KOPT-K1 (cell line): ENCODE results near the gene LMNTD1.

ENCODE experiments used
- H3K27ac ChIP-seq: fragments of 200-600 bp; sonication (generic); 2 replicates; pipeline ENCODE4 v1.5.1; 2016; ENCODE audit warnings: antibody characterized with exemption, mild to moderate bottlenecking, low read depth, low read length; ENCODE audit not compliant: poor library complexity, severe bottlenecking
- H3K36me3 ChIP-seq: fragments of 200-600 bp; sonication (generic); 2 replicates; pipeline ENCODE4 v1.5.1; 2017; ENCODE audit warnings: antibody characterized with exemption, mild to moderate bottlenecking, low read length, moderate library complexity; ENCODE audit not compliant: insufficient read depth
- H3K9me3 ChIP-seq: fragments of 200-600 bp; sonication (generic); 2 replicates; pipeline ENCODE4 v1.5.1; 2017; ENCODE audit warnings: antibody characterized with exemption, low read length, mild to moderate bottlenecking; ENCODE audit not compliant: insufficient read depth, poor library complexity, severe bottlenecking

Gene LMNTD1

DNA sequence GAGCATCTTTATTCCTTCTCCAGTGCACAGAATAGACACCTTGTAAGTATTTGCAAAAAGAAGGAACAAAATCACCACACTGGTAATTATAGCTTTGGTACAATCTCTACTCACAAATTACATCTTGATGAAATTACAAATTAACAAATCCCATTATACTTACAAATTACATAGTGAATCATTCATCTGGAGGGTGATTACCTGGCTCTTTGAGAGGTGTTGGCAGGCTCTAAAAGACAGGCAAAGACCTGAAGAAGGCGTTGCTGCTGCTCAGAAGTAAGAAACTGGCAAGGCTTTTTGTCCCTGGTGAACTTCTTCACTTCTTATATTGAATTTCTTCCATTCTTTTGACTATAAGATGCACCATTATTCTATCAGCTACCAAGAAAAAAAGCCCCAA is 21.7 kb upstream of the LMNTD1 start:
- Histone ChIP-seq H3K9me3 (no peaks in the 10 kb centered on the region), H3K27ac (no peak overlapping the region), H3K36me3 (no peaks in the 10 kb centered on the region)

DNA sequence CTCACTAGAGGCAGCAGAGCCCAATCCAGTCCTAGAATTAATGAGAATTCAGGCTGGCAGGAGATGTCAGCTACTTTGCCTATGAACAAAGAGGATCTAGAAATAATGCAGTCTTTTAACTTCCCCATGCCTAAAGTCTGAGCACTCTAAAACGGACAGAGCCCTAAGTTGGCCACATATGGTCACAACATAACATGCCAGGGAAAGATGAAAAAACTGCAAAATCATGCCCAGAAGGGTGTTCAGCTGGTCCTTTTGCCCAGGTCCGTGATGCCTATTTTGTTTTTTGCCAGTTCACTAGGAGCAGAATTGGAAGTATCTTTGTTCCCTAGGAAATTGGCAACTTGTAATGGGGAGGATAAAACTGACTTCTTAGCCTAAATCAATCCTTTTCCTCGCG is 20.3 kb upstream of the LMNTD1 start:
- no peaks in the 10 kb centered on the region for H3K9me3 ChIP-seq
- no peak overlapping the region for H3K27ac ChIP-seq
- H3K36me3 ChIP-seq, result no peaks in the 10 kb centered on the region

DNA sequence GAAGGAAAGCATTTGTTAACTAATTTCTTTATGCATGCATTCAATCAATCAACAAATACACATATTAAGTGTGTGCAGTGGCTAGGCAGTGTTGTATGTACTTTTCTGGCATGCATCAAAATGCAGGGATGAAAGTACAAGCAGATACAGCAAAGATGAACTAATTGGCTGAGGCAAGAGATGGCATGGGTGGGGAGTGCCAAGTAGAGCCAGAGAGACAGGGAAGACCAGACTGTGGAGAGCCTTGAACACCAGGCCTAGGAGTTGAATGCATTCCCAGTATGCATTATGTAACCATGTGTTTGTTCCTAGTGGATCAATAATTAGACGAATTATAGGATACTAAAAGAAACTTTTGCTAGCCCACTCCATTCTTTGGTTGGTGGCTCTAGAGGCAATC is 17.3 kb upstream of the LMNTD1 start:
- no peak overlapping the region for H3K27ac ChIP-seq
- no peaks in the 10 kb centered on the region for H3K36me3 ChIP-seq
- H3K9me3 ChIP-seq, result no peaks in the 10 kb centered on the region

DNA sequence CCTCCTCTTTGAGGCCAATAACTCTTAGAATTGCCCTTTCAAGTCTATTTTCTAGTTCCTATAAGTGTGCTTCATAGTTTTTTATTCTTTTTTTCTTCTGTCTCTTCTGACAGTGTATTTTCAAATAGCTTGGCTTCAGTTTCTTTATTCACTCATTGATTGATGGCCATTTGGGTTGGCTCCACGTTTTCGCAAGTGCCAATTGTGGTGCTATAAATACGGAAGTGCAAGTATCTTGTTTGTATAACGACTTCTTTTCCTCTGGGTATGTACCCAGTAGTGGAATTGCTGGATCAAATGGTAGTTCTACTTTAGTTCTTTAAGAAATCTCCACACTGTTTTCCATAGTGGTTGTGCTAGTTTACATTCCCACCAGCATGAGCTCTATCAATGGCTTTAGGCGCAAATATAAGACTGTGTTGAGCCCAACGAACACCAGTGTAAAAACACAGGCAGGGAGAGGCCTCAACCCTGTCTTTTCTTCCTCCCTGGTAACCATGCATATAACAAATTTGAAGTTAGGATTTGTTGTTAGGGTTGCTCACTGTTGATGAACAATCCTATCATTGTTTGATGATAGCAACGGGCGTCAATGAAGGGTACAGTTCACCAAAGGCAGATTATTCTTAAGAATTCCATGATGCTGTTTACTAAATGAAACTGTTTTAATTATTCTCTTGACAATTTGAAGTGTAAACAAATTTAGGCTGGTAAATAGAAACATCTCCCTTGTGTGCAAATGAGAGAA is 13.3 kb upstream of the LMNTD1 start:
- Histone ChIP-seq H3K36me3 (no peaks in the 10 kb centered on the region), H3K9me3 (no peaks in the 10 kb centered on the region), H3K27ac (no peak overlapping the region)

DNA sequence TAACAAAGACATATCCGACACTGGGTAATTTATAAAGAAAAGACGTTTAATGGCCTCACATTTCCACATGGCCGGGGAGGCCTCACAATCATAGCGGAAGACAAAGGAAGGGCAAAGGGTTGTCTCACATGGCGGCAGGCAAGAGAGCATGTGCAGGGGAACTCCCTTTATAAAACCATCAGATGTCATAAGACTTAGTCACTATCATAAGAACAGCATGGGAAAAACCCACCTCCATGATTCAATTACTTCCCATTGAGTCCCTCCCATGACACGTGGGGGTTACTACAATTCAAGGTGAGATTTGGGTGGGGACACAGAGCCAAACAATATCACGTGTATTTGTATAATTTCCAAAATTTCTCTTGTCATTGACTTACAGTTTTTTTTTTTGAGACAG is 5.5 kb upstream of the LMNTD1 start:
- no peaks in the 10 kb centered on the region for H3K9me3 ChIP-seq
- H3K27ac ChIP-seq, result no peak overlapping the region
- no peaks in the 10 kb centered on the region for H3K36me3 ChIP-seq

DNA sequence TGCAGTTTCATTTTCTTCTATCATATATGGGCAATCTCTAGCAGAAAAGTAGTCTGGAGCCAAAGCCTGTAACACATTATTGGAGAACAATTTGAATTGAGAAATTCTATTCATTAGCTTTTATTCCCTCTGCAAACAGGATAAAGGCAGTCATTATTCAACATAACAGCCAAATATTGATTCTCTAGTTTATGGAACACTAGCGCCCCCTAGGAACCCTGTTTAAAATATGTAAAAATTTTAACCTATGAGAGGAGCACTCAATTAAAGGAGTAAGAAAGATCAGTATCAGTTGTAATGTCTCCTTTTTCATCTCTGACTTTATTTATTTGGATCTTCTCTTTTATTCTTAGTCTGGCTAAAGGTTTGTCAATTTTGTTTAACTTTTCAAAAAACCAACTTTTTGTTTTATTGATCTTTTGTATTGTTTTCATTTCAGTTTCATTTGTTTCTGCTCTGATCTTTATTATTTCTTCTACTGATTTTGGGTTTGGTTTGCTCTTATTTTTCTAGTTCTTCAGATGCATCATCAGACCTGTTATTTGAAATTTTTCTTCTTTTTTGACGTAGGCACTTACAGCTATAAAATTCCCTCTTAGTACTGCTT is 4.8 kb upstream of the LMNTD1 start:
- H3K36me3 ChIP-seq, result no peaks in the 10 kb centered on the region
- H3K9me3 ChIP-seq, result no peaks in the 10 kb centered on the region
- H3K27ac ChIP-seq, result no peak overlapping the region

DNA sequence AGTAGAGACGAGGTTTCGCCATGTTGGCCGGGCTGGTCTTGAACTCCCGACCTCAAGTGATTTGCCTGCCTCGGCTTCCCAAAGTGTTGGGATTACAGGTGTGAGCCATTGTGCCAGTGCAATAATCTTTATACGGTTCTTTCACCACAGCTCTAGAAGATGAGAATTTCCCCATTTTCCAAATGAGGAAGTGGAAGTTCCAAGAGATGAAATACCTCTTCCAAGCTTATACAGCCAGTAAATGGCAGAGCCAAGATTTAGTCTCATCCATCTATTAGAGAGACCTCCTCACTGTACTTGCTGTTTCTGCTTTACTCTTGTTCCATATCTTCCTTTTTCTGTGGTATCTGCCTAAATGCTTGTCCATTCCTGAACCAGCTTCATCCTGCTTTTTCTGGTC is 3.1 kb upstream of the LMNTD1 start:
- Histone ChIP-seq H3K36me3 (no peaks in the 10 kb centered on the region), H3K27ac (no peak overlapping the region), H3K9me3 (no peaks in the 10 kb centered on the region)

DNA sequence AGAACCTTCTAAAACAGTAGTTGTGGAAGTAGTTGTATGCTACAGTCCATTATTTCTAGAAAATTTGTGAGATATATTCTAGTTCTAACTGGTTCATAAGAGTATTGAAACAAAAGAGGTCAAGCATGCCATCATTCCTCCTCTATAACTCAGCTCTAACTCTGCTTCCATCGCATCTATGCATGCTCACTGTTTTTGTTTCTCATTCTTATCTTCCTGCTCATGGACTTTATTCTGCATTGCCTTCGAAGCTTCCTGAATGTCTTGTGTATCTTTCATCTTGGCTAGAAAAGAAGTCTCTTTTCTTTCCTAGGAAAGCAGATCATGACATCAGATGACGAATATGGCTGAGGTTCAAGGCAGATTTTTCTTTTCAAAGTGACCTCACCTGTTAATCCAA is 402 bp downstream of the LMNTD1 start:
- no peaks in the 10 kb centered on the region for H3K9me3 ChIP-seq
- no peak overlapping the region for H3K27ac ChIP-seq
- no peaks in the 10 kb centered on the region for H3K36me3 ChIP-seq

DNA sequence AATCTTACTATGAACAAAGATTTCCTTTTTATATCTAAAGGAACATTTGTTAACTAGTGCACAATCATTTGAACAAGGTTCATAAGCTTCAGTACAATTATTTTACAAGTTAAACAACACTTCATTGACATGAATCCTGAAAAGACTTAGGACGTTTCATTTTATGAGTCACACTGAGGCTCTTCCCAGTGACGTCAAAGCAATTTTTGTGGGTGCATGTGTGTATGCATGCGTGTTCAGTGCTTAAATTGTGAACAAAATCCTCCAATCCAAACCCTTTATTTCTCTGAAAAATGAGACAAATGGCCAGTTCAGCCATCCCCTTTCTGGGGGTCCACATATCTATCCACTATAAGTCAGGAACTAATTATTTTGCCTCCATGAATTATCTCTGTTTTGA is 2.9 kb downstream of the LMNTD1 start:
- no peaks in the 10 kb centered on the region for H3K9me3 ChIP-seq
- H3K27ac ChIP-seq, result no peak overlapping the region
- H3K36me3 ChIP-seq, result no peaks in the 10 kb centered on the region

DNA sequence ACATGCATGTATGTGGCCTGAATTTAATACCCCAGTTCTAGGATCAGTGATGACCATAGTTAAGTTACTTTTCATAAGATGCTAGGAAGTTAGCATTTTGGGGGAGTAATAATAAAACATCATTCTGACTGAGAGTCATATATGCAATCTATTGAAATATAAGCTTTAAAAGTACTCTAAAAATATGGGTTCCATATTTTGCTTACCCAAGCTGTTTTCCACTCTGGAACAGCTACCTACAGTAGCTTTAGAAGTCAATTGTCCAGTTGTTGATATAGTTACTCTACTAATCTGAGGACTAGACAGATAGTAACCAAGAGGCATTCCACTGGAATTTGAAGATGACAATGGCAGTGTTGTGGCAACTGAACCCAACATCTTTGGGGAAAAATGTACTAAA is 4.0 kb downstream of the LMNTD1 start:
- no peak overlapping the region for H3K27ac ChIP-seq
- no peaks in the 10 kb centered on the region for H3K9me3 ChIP-seq
- H3K36me3 ChIP-seq, result no peaks in the 10 kb centered on the region

DNA sequence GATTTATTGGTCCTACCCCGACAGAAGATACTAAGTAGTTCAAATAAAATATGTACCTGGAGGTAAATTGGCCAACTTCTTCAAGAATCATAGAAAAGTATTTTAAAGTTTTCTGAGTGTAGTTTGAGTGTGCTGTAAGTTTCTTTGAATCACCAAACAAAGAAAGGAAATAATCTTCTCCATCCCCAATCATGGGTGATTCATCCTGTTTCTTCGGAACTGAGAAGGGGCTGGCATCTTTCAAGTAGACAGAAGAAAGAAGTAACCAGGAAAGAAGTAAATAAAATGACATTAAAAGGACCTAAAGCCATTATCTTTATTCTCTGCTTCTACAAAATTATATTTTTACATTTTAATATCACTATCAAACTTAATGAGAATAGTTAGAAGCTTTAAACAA is 6.8 kb downstream of the LMNTD1 start:
- no peaks in the 10 kb centered on the region for H3K9me3 ChIP-seq

DNA sequence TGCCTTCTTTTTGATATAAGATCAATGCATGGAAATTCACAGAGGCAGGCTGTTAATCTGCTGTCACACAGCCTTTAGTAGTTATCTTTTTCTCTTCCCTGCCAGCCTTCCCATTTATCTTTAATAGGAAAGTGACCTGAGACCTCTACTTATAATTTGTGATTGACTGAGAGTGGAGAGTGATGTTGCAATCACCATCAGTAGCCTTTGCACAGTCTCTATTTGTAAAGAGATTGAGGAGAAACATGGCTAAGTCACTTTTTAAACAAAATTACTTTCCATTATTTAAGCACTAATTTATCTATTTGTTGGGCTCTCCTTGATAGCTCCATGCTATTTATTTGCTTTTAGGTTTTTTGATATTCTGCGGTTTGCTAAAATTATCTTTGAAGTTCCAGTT is 19.9 kb downstream of the LMNTD1 start:
- Histone ChIP-seq H3K27ac (no peak overlapping the region), H3K9me3 (no peaks in the 10 kb centered on the region), H3K36me3 (no peaks in the 10 kb centered on the region)

More for the DNA sequence above, 6.8 kb downstream of the LMNTD1 start:
- H3K36me3 ChIP-seq, result no peaks in the 10 kb centered on the region
- no peak overlapping the region for H3K27ac ChIP-seq

DNA sequence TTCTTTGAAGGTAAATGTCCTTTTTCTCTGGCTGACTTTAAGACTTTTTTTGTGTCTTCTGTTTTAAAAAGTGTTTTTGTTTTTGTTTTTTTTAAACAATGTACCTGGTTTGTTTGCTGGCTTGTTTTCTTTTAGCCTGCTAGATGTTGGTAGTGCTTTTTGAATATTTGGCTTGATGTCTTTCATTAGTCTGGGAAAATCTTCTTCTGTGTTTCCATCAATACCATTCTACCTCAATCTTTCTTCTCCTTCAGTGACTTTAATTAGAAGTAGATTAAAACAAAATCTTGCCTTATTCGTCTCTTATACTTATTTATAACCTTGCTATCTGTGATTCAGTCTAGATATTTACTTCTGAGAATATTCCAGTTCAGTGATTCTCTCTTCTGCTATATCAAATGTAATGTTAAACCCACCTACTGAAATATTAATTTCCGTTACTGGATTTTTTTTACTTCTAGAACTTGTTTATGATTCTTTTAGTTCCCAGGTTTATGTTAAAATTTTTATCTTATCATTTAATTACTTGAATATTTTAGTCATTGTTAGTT is 21.5 kb downstream of the LMNTD1 start:
- no peak overlapping the region for H3K27ac ChIP-seq

DNA sequence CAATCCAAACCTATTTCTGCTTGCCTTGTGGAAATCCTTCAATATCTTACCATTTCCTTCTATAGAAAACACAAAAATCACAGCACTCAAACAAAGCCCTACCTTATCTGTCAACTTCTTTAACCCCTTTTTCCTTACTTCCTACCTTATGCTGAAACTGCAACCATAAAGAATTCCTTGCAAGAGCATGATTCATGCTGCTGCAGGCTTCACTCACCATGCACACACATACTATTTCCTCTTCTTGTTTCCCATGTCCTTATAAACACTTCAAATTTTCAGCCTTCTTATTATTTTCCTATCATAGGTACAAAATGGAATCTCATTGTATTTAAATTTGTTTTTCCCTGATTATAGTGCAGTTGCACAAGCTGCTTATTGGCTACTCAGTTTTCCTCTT is 23.3 kb downstream of the LMNTD1 start:
- Histone ChIP-seq H3K36me3 (no peaks in the 10 kb centered on the region), H3K27ac (no peak overlapping the region)

More for the DNA sequence above, 21.5 kb downstream of the LMNTD1 start:
- Histone ChIP-seq H3K36me3 (no peaks in the 10 kb centered on the region), H3K9me3 (no peaks in the 10 kb centered on the region)

DNA sequence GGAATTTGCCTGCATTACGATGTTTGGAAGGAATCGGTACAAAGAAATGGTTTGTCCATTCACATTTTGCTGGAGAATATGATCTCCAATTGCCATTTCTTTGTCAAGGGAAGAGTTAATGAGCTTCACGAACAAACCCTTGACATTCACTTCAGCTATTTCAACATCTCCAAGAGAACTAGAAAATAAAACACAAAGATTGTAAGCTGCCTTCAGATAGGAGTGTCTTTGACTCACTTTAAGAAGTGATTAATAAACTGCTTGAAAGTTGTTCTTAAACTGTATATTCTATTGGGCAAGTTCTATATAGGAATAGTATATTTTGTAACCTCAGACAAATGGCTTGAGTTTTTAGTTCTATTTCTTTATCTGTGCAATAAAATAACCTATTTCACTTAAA is 26.3 kb downstream of the LMNTD1 start:
- Histone ChIP-seq H3K27ac (no peak overlapping the region), H3K9me3 (no peaks in the 10 kb centered on the region)

More for the DNA sequence above, 23.3 kb downstream of the LMNTD1 start:
- H3K9me3 ChIP-seq, result no peaks in the 10 kb centered on the region

DNA sequence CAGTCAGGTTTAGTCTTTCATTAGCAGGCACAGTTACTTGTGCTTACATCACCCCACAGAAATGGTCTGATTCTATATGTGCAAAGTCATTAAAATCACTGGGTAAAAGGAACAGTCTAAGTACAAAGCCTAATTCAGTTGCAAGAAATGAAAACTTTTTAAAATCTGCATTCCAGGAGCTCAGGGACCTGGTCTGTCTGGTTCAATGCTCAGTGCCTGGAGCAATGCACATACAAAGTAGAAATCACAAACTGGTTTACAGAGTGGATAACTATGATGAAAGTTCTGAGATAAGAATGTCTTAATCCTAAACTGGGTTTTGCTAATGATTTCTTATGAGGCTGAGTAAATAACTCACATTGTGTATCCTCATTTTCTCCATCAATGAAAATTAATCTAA is 28.7 kb downstream of the LMNTD1 start:
- Histone ChIP-seq H3K27ac (no peak overlapping the region), H3K9me3 (no peaks in the 10 kb centered on the region), H3K36me3 (no peaks in the 10 kb centered on the region)

More for the DNA sequence above, 26.3 kb downstream of the LMNTD1 start:
- no peaks in the 10 kb centered on the region for H3K36me3 ChIP-seq
